MCF 10A (cell line): ENCODE measurements around the gene AKR7A2. TPM values are rescaled to one million over a fixed set of nuclear protein-coding genes. Genes with fewer than 3 reads are reported as not detected.

Experiments used
- BruUV-seq: library from RNA; stranded (reverse); fragments of 400-500 nt; replicated peaks from 2 replicates; lab custom pipeline; 2021; lab: Mats Ljungman, UMichigan
- CTCF ChIA-PET: fragments of 300-600 bp; sonication (Branson Sonifier 250); formaldehyde crosslinking; extraction: SDS; loops from one replicate; lab custom pipeline; 2021; ENCODE audit warnings: antibody characterized with exemption, inconsistent platforms; lab: Yijun Ruan, JAX
- POLR2A ChIA-PET: fragments of 300-600, 350-650 bp; sonication (Branson Sonifier 250); formaldehyde crosslinking; extraction: SDS; loops from one replicate; lab custom pipeline; 2020; ENCODE audit warnings: antibody characterized with exemption, inconsistent platforms; lab: Yijun Ruan, JAX
- DNase-seq: peaks from one replicate; pipeline ENCODE4 v3.0.0-alpha.2; 2018; ENCODE audit not compliant: unreplicated experiment
- H3K27ac Mint-ChIP-seq: one replicate; pipeline ENCODE4 v1.8.0; 2022; ENCODE audit warnings: mild to moderate bottlenecking, low read depth, mixed read lengths; ENCODE audit not compliant: unreplicated experiment
- H3K27me3 Mint-ChIP-seq: one replicate; pipeline ENCODE4 v1.8.0; 2022; ENCODE audit warnings: mixed read lengths; ENCODE audit not compliant: insufficient read depth, unreplicated experiment
- H3K36me3 Mint-ChIP-seq: one replicate; pipeline ENCODE4 v1.8.0; 2022; ENCODE audit warnings: mild to moderate bottlenecking, moderate library complexity, mixed read lengths; ENCODE audit not compliant: insufficient read depth, unreplicated experiment
- H3K4me1 Mint-ChIP-seq: one replicate; pipeline ENCODE4 v1.8.0; 2022; ENCODE audit warnings: mixed read lengths; ENCODE audit not compliant: insufficient read depth, unreplicated experiment
- H3K4me3 Mint-ChIP-seq: one replicate; pipeline ENCODE4 v1.8.0; 2022; ENCODE audit warnings: mild to moderate bottlenecking, moderate library complexity, mixed read lengths; ENCODE audit not compliant: unreplicated experiment
- H3K9me3 Mint-ChIP-seq: one replicate; pipeline ENCODE4 v1.8.0; 2022; ENCODE audit warnings: mixed read lengths; ENCODE audit not compliant: unreplicated experiment
- CTCF ChIP-seq: fragments of 200-600 bp; IDR thresholded peaks from one replicate; pipeline ENCODE4 v1.8.0; 2022; ENCODE audit warnings: antibody characterized with exemption, mild to moderate bottlenecking; ENCODE audit not compliant: unreplicated experiment
- intact Hi-C: fragments of 100-400 bp; cut with micrococcal nuclease; formaldehyde crosslinking; loops from 2 replicates; pipeline ENCODE4 v1.14.1; 2022
- total RNA-seq: library from RNA; stranded (reverse); gene quantifications from 2 replicates; pipeline ENCODE4 v1.2.3, GENCODE V29; 2022

The AKR7A2 gene
- total RNA-seq, 1 experiment from 2014 or later: 28.7 TPM

DNA sequence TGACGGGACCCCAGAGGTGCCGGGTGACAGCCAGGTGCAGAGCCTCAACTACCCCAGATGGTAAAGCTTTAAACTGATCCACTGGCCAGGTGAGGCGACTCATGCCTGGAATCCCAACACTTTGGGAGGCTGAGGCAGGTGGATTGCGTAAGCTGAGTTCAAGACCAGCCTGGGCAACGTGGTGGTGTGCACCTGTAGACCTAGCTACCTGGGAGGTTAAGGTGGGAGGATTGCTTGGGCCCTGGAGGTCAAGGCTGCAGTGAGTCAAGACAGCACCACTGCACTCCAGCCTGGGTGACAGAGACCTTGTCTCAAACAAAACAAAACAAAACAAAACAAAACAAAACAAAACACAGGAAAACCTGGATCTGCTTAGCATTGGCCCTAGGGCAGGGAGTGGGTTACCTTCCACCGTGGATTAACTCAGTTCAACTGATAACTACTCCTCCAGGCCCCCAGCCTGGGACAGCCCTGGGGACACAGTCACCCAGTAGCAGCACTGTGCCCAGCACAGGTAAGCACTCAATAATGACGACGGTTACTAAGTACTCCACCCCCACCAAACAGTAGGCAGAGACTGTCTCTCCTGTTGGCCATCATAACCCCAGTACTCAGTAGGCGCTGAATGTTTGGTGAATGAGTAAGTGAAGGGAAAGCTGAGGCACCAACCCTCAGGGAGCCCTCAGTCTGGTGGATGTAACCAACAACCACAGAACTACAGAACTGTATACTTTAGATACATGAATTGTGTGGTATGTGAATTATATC, 21.8 kb upstream of the AKR7A2 start:
- Mint-ChIP-seq H3K9me3 (no peaks in the 10 kb centered on the region), H3K4me3 (no peak overlapping the region), H3K27ac (no peak overlapping the region), H3K4me1 (no peaks in the 10 kb centered on the region), H3K36me3 (peaks cover 25% of the 10 kb centered on the region), H3K27me3 (no peaks in the 10 kb centered on the region)
- no peak for DNase-seq
- ChIA-PET POLR2A (no interaction called here), CTCF (interaction anchor here (0.7 to 1.2 kb wide), 2 partner anchors 8 to 13 kb away, joined by 3 to 8 read pairs; no protein-coding TSS in a partner anchor)
- intact Hi-C loops: no loop called here
- TF ChIP-seq CTCF: no peak
- BruUV-seq: no TSS peak

DNA sequence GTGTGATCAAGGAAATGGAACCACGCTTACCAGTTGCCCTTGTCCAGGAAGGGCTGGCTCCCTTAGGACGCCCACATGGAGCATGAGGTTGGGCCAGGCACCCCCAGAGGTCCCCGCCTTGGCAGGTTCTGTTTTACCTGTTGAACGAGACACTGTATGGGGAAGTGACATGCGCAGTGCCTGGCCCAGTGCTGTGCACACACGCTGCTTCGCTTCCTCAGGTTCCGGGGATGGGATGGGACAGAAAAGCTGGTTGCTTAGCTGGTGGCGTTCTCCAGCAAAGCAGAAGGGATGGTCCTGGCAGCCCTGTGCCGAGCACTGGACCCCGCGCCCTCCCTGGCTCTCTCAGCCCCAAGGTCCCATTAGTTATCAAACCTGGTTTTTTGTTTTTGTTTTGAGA, 20.9 kb upstream of the AKR7A2 start:
- H3K4me3 Mint-ChIP-seq: no peak overlapping the region
- no peak overlapping the region for H3K27ac Mint-ChIP-seq
- no TSS peak for BruUV-seq
- DNase-seq: no peak
- no peak for TF ChIP-seq CTCF
- no peaks in the 10 kb centered on the region for H3K9me3 Mint-ChIP-seq
- peaks cover 33% of the 10 kb centered on the region for H3K36me3 Mint-ChIP-seq
- POLR2A ChIA-PET: interaction anchor here (0.6 to 0.7 kb wide), 2 partner anchors 264 to 1763 kb away, joined by 3 read pairs; no protein-coding TSS in a partner anchor
- no peaks in the 10 kb centered on the region for H3K27me3 Mint-ChIP-seq
- no peaks in the 10 kb centered on the region for H3K4me1 Mint-ChIP-seq
- intact Hi-C loops: no loop called here
- CTCF ChIA-PET: interaction anchor here (1.2 kb wide), 1 partner anchor 9 kb away, joined by 8 read pairs; no protein-coding TSS in a partner anchor

- BruUV-seq: no TSS peak
- Mint-ChIP-seq H3K27ac (no peak overlapping the region), H3K9me3 (no peaks in the 10 kb centered on the region), H3K4me1 (no peaks in the 10 kb centered on the region), H3K4me3 (no peak overlapping the region), H3K36me3 (peaks cover 29% of the 10 kb centered on the region), H3K27me3 (no peaks in the 10 kb centered on the region)
- no peak for TF ChIP-seq CTCF
- CTCF ChIA-PET: interaction anchor here (3.5 kb wide), 1 partner anchor 10 kb away, joined by 17 read pairs; no protein-coding TSS in a partner anchor
- intact Hi-C loops: no loop called here
- DNase-seq: no peak
- POLR2A ChIA-PET: interaction anchor here (0.7 kb wide), 1 partner anchor 881 kb away, joined by 3 read pairs; no protein-coding TSS in a partner anchor
Measured at GRCh38 chr1:19331262-19331878, 19.4 kb upstream of the AKR7A2 start.
